Retinal pigment epithelial cell (primary cell): ENCODE results near the gene TMEM94.

ENCODE experiments used
- DNase-seq: peaks from one replicate; pipeline ENCODE4 v3.0.0-alpha.2; 2010; ENCODE audit warnings: low read depth
- H3K4me3 ChIP-seq: 2 replicates; pipeline ENCODE4 v1.5.1; 2011; ENCODE audit warnings: mild to moderate bottlenecking, low read length, control low read depth, moderate library complexity
- CTCF ChIP-seq: conservative IDR thresholded peaks from 2 replicates; pipeline ENCODE4 v1.5.1; 2011; ENCODE audit warnings: low read depth, low read length, control low read depth, inconsistent platforms

The TMEM94 gene

GRCh38 chr17:75492555-75493168 lies 36.2 kb downstream of the TMEM94 start:
- no peak for TF ChIP-seq CTCF
- H3K4me3 ChIP-seq = no peak overlapping the region
- DNase-seq = no peak

- no peak for DNase-seq
- H3K4me3 ChIP-seq = no peak overlapping the region
- no peak for TF ChIP-seq CTCF
These were observed 37.2 kb downstream of the TMEM94 start for GRCh38 chr17:75493476-75494129.

- no peak for DNase-seq
- TF ChIP-seq CTCF = no peak
These were observed 38.0 kb downstream of the TMEM94 start for GRCh38 chr17:75494326-75494877.

GRCh38 chr17:75496005-75496404 lies 39.6 kb downstream of the TMEM94 start:
- no peak for TF ChIP-seq CTCF
- H3K4me3 ChIP-seq = no peak overlapping the region
- no peak for DNase-seq

More at GRCh38 chr17:75494326-75494877, 38.0 kb downstream of the TMEM94 start:
- H3K4me3 ChIP-seq = no peak overlapping the region

GRCh38 chr17:75498039-75498725 lies 41.7 kb downstream of the TMEM94 start:
- H3K4me3 ChIP-seq = no peak overlapping the region
- no peak for DNase-seq
- no peak for TF ChIP-seq CTCF

- no peak for DNase-seq
- H3K4me3 ChIP-seq = no peak overlapping the region
- TF ChIP-seq CTCF = no peak
These were observed 42.3 kb downstream of the TMEM94 start for GRCh38 chr17:75498726-75499213.
